Inflammatory macrophage treated with lipopolysaccharide for 4 hours (primary cell): ENCODE data around the gene GOLGA5.
A peak's percentile ranks its signal among the peaks of the same experiment; 100 is the strongest.
"Not testable (repeated sequence)": the region's sequence is repeated elsewhere in the genome, so short reads cannot be mapped to it uniquely, and the experiment has no call there.

Experiments
- DNase-seq: peaks from one replicate; pipeline ENCODE4 v3.0.0-alpha.2; 2020

GOLGA5 gene

GRCh38 chr14:92778868-92779565 is 15.1 kb upstream of the GOLGA5 start:
- DNase-seq = peak; percentile 62

GRCh38 chr14:92780444-92781232 is 13.5 kb upstream of the GOLGA5 start:
- peak; percentile 82 for DNase-seq

GRCh38 chr14:92781350-92781749 is 12.8 kb upstream of the GOLGA5 start:
- DNase-seq = no peak

- peak; percentile 79 for DNase-seq
Observed at GRCh38 chr14:92783813-92784431, 10.2 kb upstream of the GOLGA5 start.

- peak; percentile 94 for DNase-seq
Observed at GRCh38 chr14:92785667-92786426, 8.3 kb upstream of the GOLGA5 start.

- DNase-seq = no peak
Observed at GRCh38 chr14:92786427-92786756, 7.7 kb upstream of the GOLGA5 start.

GRCh38 chr14:92787554-92787953 is 6.6 kb upstream of the GOLGA5 start:
- DNase-seq = no peak

GRCh38 chr14:92789457-92790089 is 4.5 kb upstream of the GOLGA5 start:
- DNase-seq = peak; percentile 42

GRCh38 chr14:92792885-92793284 is 1.2 kb upstream of the GOLGA5 start:
- DNase-seq = no peak

GRCh38 chr14:92794547-92794941 is 439 bp downstream of the GOLGA5 start:
- DNase-seq = peak; percentile 43

- DNase-seq = no peak
Observed at GRCh38 chr14:92794961-92795360, 856 bp downstream of the GOLGA5 start.

- no peak for DNase-seq
Observed at GRCh38 chr14:92797935-92798653, 4.0 kb downstream of the GOLGA5 start.

- DNase-seq = no peak
Observed at GRCh38 chr14:92798811-92799210, 4.7 kb downstream of the GOLGA5 start.

GRCh38 chr14:92800012-92800411 is 5.9 kb downstream of the GOLGA5 start:
- no peak for DNase-seq

- DNase-seq = no peak
Observed at GRCh38 chr14:92800525-92800924, 6.4 kb downstream of the GOLGA5 start.

GRCh38 chr14:92801917-92802316 is 7.8 kb downstream of the GOLGA5 start:
- DNase-seq = no peak

GRCh38 chr14:92802678-92803077 is 8.6 kb downstream of the GOLGA5 start:
- no peak for DNase-seq

- no peak for DNase-seq
Observed at GRCh38 chr14:92813201-92813600, 19.1 kb downstream of the GOLGA5 start.

- DNase-seq = no peak
Observed at GRCh38 chr14:92819011-92819597, 25.0 kb downstream of the GOLGA5 start.

GRCh38 chr14:92819680-92820535 is 25.8 kb downstream of the GOLGA5 start:
- not testable (repeated sequence) for DNase-seq

GRCh38 chr14:92820536-92820840 is 26.4 kb downstream of the GOLGA5 start:
- DNase-seq = not testable (repeated sequence)
